CD14-positive monocyte (primary cell): Measurements from ENCODE around the gene KMT2D. TPM values are rescaled to one million over a fixed set of nuclear protein-coding genes. Genes with fewer than 3 reads are reported as not detected.

Experiments
- DNase-seq, 3 donors: peaks; one replicate each; pipeline ENCODE4 v3.0.0-alpha.2; 2011 to 2022
- H2AFZ ChIP-seq: 2 replicates; pipeline ENCODE4 v1.6.0; 2012; ENCODE audit warnings: mild to moderate bottlenecking, low read depth, low read length, inconsistent platforms; ENCODE audit not compliant: insufficient read depth, poor library complexity, severe bottlenecking
- H3K27ac ChIP-seq, 2 donors: 1 replicate in 1 of 2; 2 replicates in 1 of 2; pipeline ENCODE4 v1.5.1; 2012 to 2013; ENCODE audit warnings: low read length in 2 of 2, control low read depth in 1 of 2, inconsistent platforms in 1 of 2, low read depth in 1 of 2, mild to moderate bottlenecking in 1 of 2
- H3K27me3 ChIP-seq, 2 donors: one replicate each; pipeline versions ENCODE4 v1.6.0 to v1.6.1; 2011 to 2013; ENCODE audit warnings: low read length in 2 of 2; ENCODE audit not compliant: control insufficient read depth in 2 of 2, insufficient read depth in 2 of 2
- H3K36me3 ChIP-seq, 2 donors: replicated peaks in 1 of 2; 1 replicate in 1 of 2; 2 replicates in 1 of 2; pipeline versions ENCODE4 v1.5.1 to v1.6.1; 2012 to 2013; ENCODE audit warnings: low read length in 2 of 2, control low read depth in 1 of 2, inconsistent platforms in 1 of 2, mild to moderate bottlenecking in 1 of 2; ENCODE audit not compliant: insufficient read depth in 2 of 2, control insufficient read depth in 1 of 2
- H3K4me1 ChIP-seq, 2 donors: 1 replicate in 1 of 2; 2 replicates in 1 of 2; pipeline versions ENCODE4 v1.5.1 to v1.6.1; 2012 to 2013; ENCODE audit warnings: low read length in 2 of 2, control low read depth in 1 of 2, inconsistent platforms in 1 of 2, mild to moderate bottlenecking in 1 of 2, moderate library complexity in 1 of 2; ENCODE audit not compliant: insufficient read depth in 2 of 2, control insufficient read depth in 1 of 2
- H3K4me2 ChIP-seq: replicated peaks from 2 replicates; pipeline ENCODE3; 2012; ENCODE audit warnings: low read length, moderate library complexity, mild to moderate bottlenecking; ENCODE audit not compliant: poor library complexity, severe bottlenecking; ENCODE audit errors: extremely low read depth
- H3K4me3 ChIP-seq, 3 experiments: fragments of 200-600 bp in 1 of 3; sonication (generic) in 1 of 3; replicated peaks in 1 of 3; 1 replicate in 2 of 3; 2 replicates in 1 of 3; pipeline ENCODE4 v1.5.1; 2011 to 2013; ENCODE audit warnings: low read length in 3 of 3, mild to moderate bottlenecking in 3 of 3, control low read depth in 2 of 3, low read depth in 2 of 3, inconsistent platforms in 1 of 3, moderate library complexity in 1 of 3
- H3K79me2 ChIP-seq: 2 replicates; pipeline ENCODE4 v1.6.0; 2012; ENCODE audit warnings: mild to moderate bottlenecking, control low read depth, inconsistent platforms, low read length, moderate library complexity; ENCODE audit not compliant: insufficient read depth
- H3K9ac ChIP-seq: 2 replicates; pipeline ENCODE4 v1.6.0; 2017; ENCODE audit warnings: low read length, mild to moderate bottlenecking; ENCODE audit not compliant: insufficient read depth, poor library complexity, severe bottlenecking
- H3K9me3 ChIP-seq, 2 donors: replicated peaks in 1 of 2; 1 replicate in 1 of 2; 2 replicates in 1 of 2; pipeline versions ENCODE4 v1.5.1 to v1.6.1; 2012 to 2013; ENCODE audit warnings: low read length in 2 of 2, control low read depth in 1 of 2; ENCODE audit not compliant: control insufficient read depth in 1 of 2, insufficient read depth in 1 of 2
- H4K20me1 ChIP-seq: 2 replicates; pipeline ENCODE4 v1.6.0; 2012; ENCODE audit warnings: mild to moderate bottlenecking, low read length, control low read depth, moderate library complexity; ENCODE audit not compliant: insufficient read depth
- H3K27ac Mint-ChIP-seq, 7 donors: one replicate each; pipeline ENCODE4 v1.8.0; 2020; ENCODE audit warnings: mild to moderate bottlenecking in 7 of 7, mixed read lengths in 7 of 7, moderate library complexity in 6 of 7, inconsistent platforms in 2 of 7
- H3K27me3 Mint-ChIP-seq, 3 donors: one replicate each; pipeline ENCODE4 v1.8.0; 2021 to 2022; ENCODE audit warnings: low read depth in 3 of 3, mild to moderate bottlenecking in 3 of 3, mixed read lengths in 3 of 3, moderate library complexity in 3 of 3, inconsistent platforms in 1 of 3
- H3K36me3 Mint-ChIP-seq, 2 donors: one replicate each; pipeline ENCODE4 v1.8.0; 2020; ENCODE audit warnings: mixed read lengths in 2 of 2, inconsistent platforms in 1 of 2, mild to moderate bottlenecking in 1 of 2
- H3K4me1 Mint-ChIP-seq: one replicate; pipeline ENCODE4 v1.8.0; 2020; ENCODE audit warnings: mild to moderate bottlenecking, mixed read lengths
- H3K4me3 Mint-ChIP-seq, 2 donors: one replicate each; pipeline ENCODE4 v1.8.0; 2020; ENCODE audit warnings: mild to moderate bottlenecking in 2 of 2, mixed read lengths in 2 of 2, moderate library complexity in 1 of 2
- H3K9me3 Mint-ChIP-seq, 7 donors: one replicate each; pipeline ENCODE4 v1.8.0; 2020 to 2022; ENCODE audit warnings: mixed read lengths in 7 of 7, mild to moderate bottlenecking in 6 of 7, moderate library complexity in 6 of 7, inconsistent platforms in 2 of 7
- CTCF ChIP-seq: fragments of 200-600 bp; IDR thresholded peaks from one replicate; pipeline ENCODE4 v1.8.0; 2022; ENCODE audit warnings: antibody characterized with exemption, mild to moderate bottlenecking
- WGBS: methylation state at CpG from one replicate; pipeline ENCODE4 v1.1.5; 2013; ENCODE audit warnings: missing lambda C conversion rate; ENCODE audit not compliant: insufficient coverage; 5-methylcytosine and 5-hydroxymethylcytosine counted together
- intact Hi-C, 2 donors: fragments of 100-400 bp; cut with micrococcal nuclease; formaldehyde crosslinking; loops; one replicate each; pipeline versions ENCODE4 v1.15.0 to v1.15.1; 2023
- polyA plus RNA-seq, 3 donors: library from polyadenylated mRNA; depleted of rRNA in 1 of 3; unstranded in 2 of 3; stranded (reverse) in 1 of 3; fragments of 300-500 nt in 2 of 3; fragments of >200 nt in 1 of 3; fragmentation: Illumina TruSeq in 2 of 3; gene quantifications; 1 replicate in 2 of 3; 2 replicates in 1 of 3; pipeline ENCODE4 v1.2.3, GENCODE V29; 2012 to 2021

KMT2D gene
- polyA plus RNA-seq, 3 donors: 1.2 to 66.9 (median 2.7) TPM

GRCh38 chr12:49097381-49097780, 36.8 kb upstream of the KMT2D start:
- no peak for TF ChIP-seq CTCF
- Mint-ChIP-seq H3K27ac (no peak overlapping the region), H3K9me3 (peaks cover 0 to 8% (median 3%) of the 10 kb centered on the region in 7 donors), H3K4me3 (no peak overlapping the region), H3K36me3 (peaks cover 67 to 72% of the 10 kb centered on the region in 2 donors), H3K4me1 (peaks cover 17% of the 10 kb centered on the region), H3K27me3 (peaks cover 39 to 43% (median 40%) of the 10 kb centered on the region in 3 donors)
- Histone ChIP-seq H3K9ac (no peak overlapping the region), H3K4me3 (no peak overlapping the region), H2AFZ (no peak overlapping the region), H3K4me1 (peaks cover 8 to 18% of the 10 kb centered on the region in 2 donors), H3K9me3 (peaks cover 0 to 9% of the 10 kb centered on the region in 2 donors), H3K27me3 (peaks cover 36% of the 10 kb centered on the region in 2 donors), H3K27ac (no peak overlapping the region), H3K36me3 (peaks cover 52 to 70% of the 10 kb centered on the region in 2 donors), H4K20me1 (peaks cover 32% of the 10 kb centered on the region), H3K4me2 (no peak overlapping the region), H3K79me2 (no peaks in the 10 kb centered on the region)
- WGBS: no CpG with 5 or more reads among the region's 3 CpGs
- intact Hi-C loops: loop anchor here in 1 of 2 donors (5.0 kb wide), 1 partner anchor 35 kb away; the partner anchor contains the start of gene KMT2D
- no peak for DNase-seq

- peaks cover 30 to 42% of the 10 kb centered on the region in 2 donors for H3K4me1 ChIP-seq
- H3K27ac ChIP-seq: no peak overlapping the region
- H3K4me3 Mint-ChIP-seq: peak overlapping the region in 1 of 2 donors; percentile 67
- peak overlapping the region; percentile 4 for H3K4me2 ChIP-seq
- WGBS: 85% methylated on average over 2 of the region's 2 CpGs
- H3K27ac Mint-ChIP-seq: no peak overlapping the region
- H3K27me3 Mint-ChIP-seq: peaks cover 63 to 67% (median 64%) of the 10 kb centered on the region in 3 donors
- intact Hi-C loops: loop anchor here in 1 of 2 donors (5.0 kb wide), 1 partner anchor 33 kb away; the partner anchor contains the start of gene KMT2D
- H2AFZ ChIP-seq: no peak overlapping the region
- H3K79me2 ChIP-seq: no peaks in the 10 kb centered on the region
- peaks cover 40% of the 10 kb centered on the region for H3K4me1 Mint-ChIP-seq
- DNase-seq: no peak
- H3K36me3 Mint-ChIP-seq: peaks cover 47 to 48% of the 10 kb centered on the region in 2 donors
- H3K36me3 ChIP-seq: peaks cover 29 to 46% of the 10 kb centered on the region in 2 donors
- H3K9me3 Mint-ChIP-seq: peaks cover 0 to 20% (median 7%) of the 10 kb centered on the region in 7 donors
- H3K9me3 ChIP-seq: peaks cover 0 to 28% of the 10 kb centered on the region in 2 donors
- H3K4me3 ChIP-seq: no peak overlapping the region
- H3K27me3 ChIP-seq: peaks cover 58 to 60% of the 10 kb centered on the region in 2 donors
- no peak for TF ChIP-seq CTCF
- peaks cover 23% of the 10 kb centered on the region for H4K20me1 ChIP-seq
- no peak overlapping the region for H3K9ac ChIP-seq
Observed at GRCh38 chr12:49094975-49095365, 34.4 kb upstream of the KMT2D start.
